ENCODE results near the gene TNFRSF25.

The TNFRSF25 gene

DNA sequence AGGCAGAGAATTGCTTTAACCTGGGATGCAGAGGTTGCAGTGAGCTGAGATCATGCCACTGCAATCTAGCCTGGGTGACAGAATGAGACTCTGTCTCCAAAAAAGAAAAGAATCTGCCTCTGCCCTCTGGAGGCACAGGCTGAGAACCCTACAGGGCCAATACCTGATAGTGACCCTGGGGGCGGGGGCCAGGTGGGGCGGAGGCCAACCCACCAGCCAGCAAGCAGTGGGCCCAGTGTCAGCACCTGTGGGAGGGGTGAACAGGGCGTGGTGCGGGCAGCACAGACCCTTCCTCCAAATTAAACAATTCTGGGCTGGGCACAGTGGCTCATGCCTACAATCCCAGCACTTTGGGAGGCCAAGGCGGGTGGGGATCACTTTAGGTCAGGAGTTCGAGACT, 44.5 kb upstream of the TNFRSF25 start:
- TF ChIP-seq, protein P1, sequence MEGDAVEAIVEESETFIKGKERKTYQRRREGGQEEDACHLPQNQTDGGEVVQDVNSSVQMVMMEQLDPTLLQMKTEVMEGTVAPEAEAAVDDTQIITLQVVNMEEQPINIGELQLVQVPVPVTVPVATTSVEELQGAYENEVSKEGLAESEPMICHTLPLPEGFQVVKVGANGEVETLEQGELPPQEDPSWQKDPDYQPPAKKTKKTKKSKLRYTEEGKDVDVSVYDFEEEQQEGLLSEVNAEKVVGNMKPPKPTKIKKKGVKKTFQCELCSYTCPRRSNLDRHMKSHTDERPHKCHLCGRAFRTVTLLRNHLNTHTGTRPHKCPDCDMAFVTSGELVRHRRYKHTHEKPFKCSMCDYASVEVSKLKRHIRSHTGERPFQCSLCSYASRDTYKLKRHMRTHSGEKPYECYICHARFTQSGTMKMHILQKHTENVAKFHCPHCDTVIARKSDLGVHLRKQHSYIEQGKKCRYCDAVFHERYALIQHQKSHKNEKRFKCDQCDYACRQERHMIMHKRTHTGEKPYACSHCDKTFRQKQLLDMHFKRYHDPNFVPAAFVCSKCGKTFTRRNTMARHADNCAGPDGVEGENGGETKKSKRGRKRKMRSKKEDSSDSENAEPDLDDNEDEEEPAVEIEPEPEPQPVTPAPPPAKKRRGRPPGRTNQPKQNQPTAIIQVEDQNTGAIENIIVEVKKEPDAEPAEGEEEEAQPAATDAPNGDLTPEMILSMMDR (conservative IDR thresholded peaks at IDR 0.05): no peak
- no peak for TF ChIP-seq ZFX (IDR thresholded peaks at IDR 0.05)
- no peak overlapping the region for H3K27ac ChIP-seq

DNA sequence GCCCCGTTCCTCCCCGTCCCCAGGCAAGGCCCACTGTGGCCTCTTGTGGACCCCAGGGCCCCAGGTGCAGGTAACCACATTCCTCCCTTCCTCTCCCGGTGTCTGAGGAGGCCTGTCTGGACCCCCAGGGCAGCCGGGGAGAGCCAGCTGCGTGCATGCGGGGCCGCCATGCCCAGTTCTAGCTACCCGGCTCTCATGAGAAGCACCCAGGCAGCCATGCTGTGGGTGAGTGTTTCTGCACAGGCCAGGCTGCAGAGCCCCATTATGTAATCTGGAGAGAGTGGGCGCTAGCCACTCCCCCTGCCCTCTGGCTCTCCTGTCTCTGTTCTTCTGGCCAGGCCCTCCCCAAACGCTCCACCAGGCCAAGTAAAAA, 43.9 kb upstream of the TNFRSF25 start:
- no peak overlapping the region for H3K27ac ChIP-seq
- TF ChIP-seq, protein P1 (conservative IDR thresholded peaks at IDR 0.05): no peak
- no peak for TF ChIP-seq ZFX (IDR thresholded peaks at IDR 0.05)

DNA sequence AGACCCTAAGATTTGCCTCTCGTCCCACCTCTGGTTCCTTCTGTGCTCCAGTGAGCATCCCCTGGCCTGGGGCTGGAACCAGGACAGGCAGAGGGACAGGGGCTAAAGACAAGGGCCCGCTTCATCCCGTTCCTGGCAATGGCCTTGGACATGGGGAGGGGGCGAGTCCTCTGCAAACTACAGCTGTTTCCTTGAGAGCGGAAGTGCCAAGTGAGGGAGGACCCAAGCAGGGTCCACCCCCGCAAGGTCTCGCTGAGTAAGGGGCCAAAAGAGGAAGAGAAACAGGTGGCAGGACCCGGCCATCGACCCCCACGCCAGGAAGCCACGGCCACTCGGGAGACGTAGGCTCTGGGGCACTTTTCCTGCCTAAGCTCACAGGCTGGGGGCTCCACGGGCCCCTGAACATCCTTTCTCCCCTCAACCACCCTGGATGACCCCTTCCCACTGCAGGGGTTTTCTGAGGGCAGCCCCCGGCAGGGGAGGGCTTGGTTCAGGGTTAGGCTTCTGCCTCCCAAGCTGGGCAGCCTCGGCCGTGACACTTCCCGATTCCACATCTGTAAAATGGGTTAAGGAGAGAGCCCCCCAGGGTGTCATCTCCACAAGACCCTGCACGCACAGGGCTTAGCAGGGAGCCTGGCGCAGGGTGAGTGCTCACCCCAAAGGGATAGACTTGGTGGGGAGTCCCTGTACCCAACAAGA, 43.4 kb upstream of the TNFRSF25 start:
- no peak overlapping the region for H3K27ac ChIP-seq
- TF ChIP-seq, protein P1 (conservative IDR thresholded peaks at IDR 0.05): no peak
- TF ChIP-seq ZFX (IDR thresholded peaks at IDR 0.05): no peak

DNA sequence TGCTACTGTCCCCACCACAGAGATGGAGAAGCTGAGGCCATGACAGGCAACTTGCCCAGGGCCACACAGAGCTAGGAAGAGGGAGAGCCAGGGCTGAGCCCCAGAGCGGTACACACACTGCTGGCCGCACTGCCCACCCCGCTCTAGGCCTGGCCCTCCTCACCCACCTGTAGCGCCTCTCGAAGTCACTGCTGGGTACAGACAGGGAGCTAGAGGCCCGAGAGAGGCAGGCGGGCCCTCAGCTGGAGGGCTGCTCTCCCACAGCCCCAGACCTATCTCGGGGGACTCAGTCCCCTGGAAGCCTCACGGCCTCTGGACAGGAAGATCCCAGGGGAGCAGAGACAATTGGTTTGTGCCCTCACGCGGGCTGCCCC, 42.8 kb upstream of the TNFRSF25 start:
- TF ChIP-seq ZFX (IDR thresholded peaks at IDR 0.05): no peak
- TF ChIP-seq, protein P1 (conservative IDR thresholded peaks at IDR 0.05): no peak
- H3K27ac ChIP-seq: no peak overlapping the region

DNA sequence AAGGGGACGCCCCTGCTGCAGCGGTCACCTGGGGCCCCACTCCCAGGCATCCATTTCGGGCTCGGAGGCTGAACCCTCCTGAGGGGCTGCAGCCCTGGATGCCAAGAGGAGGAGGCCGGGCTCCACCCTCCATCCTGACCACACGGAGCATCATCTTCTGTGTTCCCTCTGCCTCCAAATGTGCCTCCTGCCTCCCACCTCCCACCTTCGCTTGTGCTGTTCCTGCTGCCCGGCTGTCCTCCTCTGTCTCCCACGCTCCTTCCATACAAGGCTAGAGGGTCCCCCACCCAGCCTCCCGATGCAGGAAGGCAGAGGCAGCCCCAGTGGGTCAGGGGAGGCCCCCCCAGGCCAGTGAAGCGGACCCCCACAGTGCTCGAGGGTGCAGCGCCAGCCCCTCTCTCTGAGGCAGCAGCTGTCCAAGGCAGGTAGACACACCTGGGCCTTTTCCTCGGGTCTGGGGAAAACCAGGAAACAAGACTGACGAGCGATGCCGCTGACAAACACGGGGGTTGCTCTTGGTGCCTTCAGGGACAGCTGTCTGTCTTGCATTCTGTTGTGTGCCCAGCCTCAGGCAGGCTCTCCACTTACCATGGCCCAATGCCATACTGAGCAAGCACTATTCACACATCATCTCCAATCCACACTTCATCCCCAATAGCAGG, 42.3 kb upstream of the TNFRSF25 start:
- H3K27ac ChIP-seq: no peak overlapping the region
- TF ChIP-seq ZFX (IDR thresholded peaks at IDR 0.05): no peak
- TF ChIP-seq, protein P1 (conservative IDR thresholded peaks at IDR 0.05): no peak

DNA sequence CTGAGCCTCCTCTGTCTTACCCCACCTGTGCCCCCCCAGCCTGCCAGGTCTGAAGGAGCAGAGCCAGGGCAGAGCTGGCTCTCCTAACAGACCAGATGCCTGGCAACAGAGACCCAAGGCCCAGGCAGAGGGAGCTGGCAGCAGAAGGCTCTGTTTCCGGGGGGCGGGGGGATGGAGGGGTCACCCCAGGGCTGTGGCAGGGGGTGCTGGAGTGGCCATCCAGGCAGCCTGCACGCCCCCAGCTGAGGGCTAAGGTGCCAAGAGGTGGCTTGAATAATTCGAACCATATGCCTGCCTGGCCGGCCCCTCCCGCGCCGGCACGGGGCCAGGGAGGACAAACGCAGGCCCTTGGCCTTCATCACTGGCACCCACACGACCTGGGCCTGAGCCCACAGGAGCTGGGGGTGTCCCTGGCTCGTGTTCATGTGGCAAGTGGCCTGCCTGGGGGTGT, 41.5 kb upstream of the TNFRSF25 start:
- no peak for TF ChIP-seq ZFX (IDR thresholded peaks at IDR 0.05)
- TF ChIP-seq, protein P1 (conservative IDR thresholded peaks at IDR 0.05): no peak
- H3K27ac ChIP-seq: no peak overlapping the region

DNA sequence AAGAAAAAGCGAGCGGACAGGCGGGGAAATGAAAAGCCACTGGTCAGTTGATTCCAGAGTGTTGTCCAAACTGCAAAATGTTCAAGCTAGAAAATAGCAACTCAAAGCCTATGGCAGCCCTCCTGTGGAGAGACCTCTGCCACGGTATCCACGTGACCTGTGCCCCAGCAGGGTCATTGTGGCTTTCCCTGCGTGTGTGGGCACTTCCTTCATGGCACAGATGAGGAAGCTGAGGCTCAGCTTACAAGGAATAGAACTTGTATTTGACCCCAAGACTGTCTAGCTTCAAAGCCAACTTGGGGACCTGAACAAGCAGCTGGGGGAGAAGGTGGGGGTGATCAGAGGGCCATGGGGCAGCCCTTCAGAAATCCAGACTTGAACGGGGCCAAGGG, 41.1 kb upstream of the TNFRSF25 start:
- H3K27ac ChIP-seq: no peak overlapping the region
- no peak for TF ChIP-seq ZFX (IDR thresholded peaks at IDR 0.05)
- TF ChIP-seq, protein P1 (conservative IDR thresholded peaks at IDR 0.05): no peak

All from C4-2B (cell line).